ENCODE data around the gene GALNS. TPM values are rescaled to one million over a fixed set of nuclear protein-coding genes. Genes with fewer than 3 reads are reported as not detected.
"Not testable (repeated sequence)": the region's sequence is repeated elsewhere in the genome, so short reads cannot be mapped to it uniquely, and the experiment has no call there.

Gene GALNS
- total RNA-seq, 1 donor from 2014 or later: 15.5 TPM

- TF ChIP-seq CTCF (IDR thresholded peaks at IDR 0.05; ENCODE audit: borderline replicate concordance): no peak
Measured at GRCh38 chr16:88792668-88793250, 64.0 kb downstream of the GALNS start.

GRCh38 chr16:88792078-88792550 is 64.6 kb downstream of the GALNS start:
- no peak for DNase-seq
- Histone ChIP-seq H3K27ac (replicated peaks) (no peak overlapping the region), H3K27me3 (ENCODE audit: low read depth) (peaks cover 66% of the 10 kb centered on the region), H3K36me3 (no peaks in the 10 kb centered on the region), H3K9me3 (replicated peaks) (no peaks in the 10 kb centered on the region), H3K4me1 (peaks cover 5% of the 10 kb centered on the region), H3K4me3 (no peak overlapping the region)
- intact Hi-C loops (cut with micrococcal nuclease): no loop called here
- no peak for TF ChIP-seq CTCF (IDR thresholded peaks at IDR 0.05; ENCODE audit: borderline replicate concordance)

More at GRCh38 chr16:88792668-88793250, 64.0 kb downstream of the GALNS start:
- Histone ChIP-seq H3K36me3 (no peaks in the 10 kb centered on the region), H3K4me3 (no peak overlapping the region), H3K9me3 (replicated peaks) (no peaks in the 10 kb centered on the region), H3K4me1 (peaks cover 5% of the 10 kb centered on the region), H3K27ac (replicated peaks) (no peak overlapping the region), H3K27me3 (ENCODE audit: low read depth) (peaks cover 66% of the 10 kb centered on the region)
- no peak for DNase-seq
- intact Hi-C loops (cut with micrococcal nuclease): no loop called here

- H3K4me1 ChIP-seq: peaks cover 6% of the 10 kb centered on the region
- no peaks in the 10 kb centered on the region for H3K36me3 ChIP-seq
- H3K9me3 ChIP-seq (replicated peaks): no peaks in the 10 kb centered on the region
- TF ChIP-seq CTCF (IDR thresholded peaks at IDR 0.05; ENCODE audit: borderline replicate concordance): no peak
- peak; percentile 52 for DNase-seq
- H3K27me3 ChIP-seq (ENCODE audit: low read depth): peaks cover 69% of the 10 kb centered on the region
- H3K4me3 ChIP-seq: no peak overlapping the region
- peak overlapping the region; percentile 9 for H3K27ac ChIP-seq (replicated peaks)
- intact Hi-C loops (cut with micrococcal nuclease): no loop called here
Measured at GRCh38 chr16:88790312-88791211, 66.2 kb downstream of the GALNS start.

- H3K27me3 ChIP-seq (ENCODE audit: low read depth): peaks cover 72% of the 10 kb centered on the region
Measured at GRCh38 chr16:88789594-88789993, 67.2 kb downstream of the GALNS start.

GRCh38 chr16:88788749-88789148 is 68.0 kb downstream of the GALNS start:
- H3K9me3 ChIP-seq (replicated peaks); intact Hi-C loops (cut with micrococcal nuclease); H3K27ac ChIP-seq (replicated peaks); H3K36me3 ChIP-seq; DNase-seq; H3K4me3 ChIP-seq: not testable (repeated sequence)
- Histone ChIP-seq H3K4me1 (peaks cover 23% of the 10 kb centered on the region), H3K27me3 (ENCODE audit: low read depth) (peaks cover 65% of the 10 kb centered on the region)

More at GRCh38 chr16:88789594-88789993, 67.2 kb downstream of the GALNS start:
- TF ChIP-seq CTCF (IDR thresholded peaks at IDR 0.05; ENCODE audit: borderline replicate concordance): no peak
- no peaks in the 10 kb centered on the region for H3K9me3 ChIP-seq (replicated peaks)
- H3K4me3 ChIP-seq: no peak overlapping the region
- no peak overlapping the region for H3K27ac ChIP-seq (replicated peaks)
- no peak for DNase-seq
- intact Hi-C loops (cut with micrococcal nuclease): no loop called here
- H3K4me1 ChIP-seq: peaks cover 14% of the 10 kb centered on the region
- no peaks in the 10 kb centered on the region for H3K36me3 ChIP-seq

All from left ventricle myocardium inferior (tissue), 1 donor.